Fibroblast of upper back skin (primary cell): ENCODE measurements around the gene HSPH1.

ENCODE experiments used
- DNase-seq: peaks from one replicate; pipeline ENCODE4 v3.0.0-alpha.2; 2013

The HSPH1 gene

GRCh38 chr13:31175847-31176532 lies 14.3 kb upstream of the HSPH1 start:
- DNase-seq = no peak

GRCh38 chr13:31174018-31174417 lies 12.3 kb upstream of the HSPH1 start:
- peak; percentile 36 for DNase-seq

- peak; percentile 92 for DNase-seq
Measured at GRCh38 chr13:31172535-31172934, 10.8 kb upstream of the HSPH1 start.

- DNase-seq = peak; percentile 31
Measured at GRCh38 chr13:31172001-31172400, 10.3 kb upstream of the HSPH1 start.

- DNase-seq = no peak
Measured at GRCh38 chr13:31168736-31169135, 7.0 kb upstream of the HSPH1 start.

- DNase-seq = no peak
Measured at GRCh38 chr13:31168166-31168565, 6.5 kb upstream of the HSPH1 start.

- no peak for DNase-seq
Measured at GRCh38 chr13:31167490-31167889, 5.8 kb upstream of the HSPH1 start.

- no peak for DNase-seq
Measured at GRCh38 chr13:31166591-31166990, 4.9 kb upstream of the HSPH1 start.

- peak; percentile 99 for DNase-seq
Measured at GRCh38 chr13:31162151-31163008, 676 bp upstream of the HSPH1 start.

GRCh38 chr13:31160857-31161556 lies 697 bp downstream of the HSPH1 start:
- DNase-seq = peak; percentile 63

GRCh38 chr13:31159306-31159705 lies 2.4 kb downstream of the HSPH1 start:
- DNase-seq = no peak

GRCh38 chr13:31154939-31155338 lies 6.8 kb downstream of the HSPH1 start:
- no peak for DNase-seq

- DNase-seq = no peak
Measured at GRCh38 chr13:31151837-31152236, 9.9 kb downstream of the HSPH1 start.

GRCh38 chr13:31150315-31150985 lies 11.3 kb downstream of the HSPH1 start:
- no peak for DNase-seq

- no peak for DNase-seq
Measured at GRCh38 chr13:31149604-31150003, 12.1 kb downstream of the HSPH1 start.

- no peak for DNase-seq
Measured at GRCh38 chr13:31145417-31145816, 16.3 kb downstream of the HSPH1 start.

GRCh38 chr13:31138515-31138914 lies 23.2 kb downstream of the HSPH1 start:
- DNase-seq = no peak

GRCh38 chr13:31136724-31137123 lies 25.0 kb downstream of the HSPH1 start:
- no peak for DNase-seq

- no peak for DNase-seq
Measured at GRCh38 chr13:31134039-31134711, 27.5 kb downstream of the HSPH1 start.

GRCh38 chr13:31133621-31134020 lies 28.1 kb downstream of the HSPH1 start:
- DNase-seq = no peak

- no peak for DNase-seq
Measured at GRCh38 chr13:31131470-31131961, 30.2 kb downstream of the HSPH1 start.

GRCh38 chr13:31129419-31129818 lies 32.3 kb downstream of the HSPH1 start:
- DNase-seq = no peak
